ENCODE data around the gene TRHDE. TPM values are rescaled to one million over a fixed set of nuclear protein-coding genes. Genes with fewer than 3 reads are reported as not detected.
"Not testable (repeated sequence)": the region's sequence is repeated elsewhere in the genome, so short reads cannot be mapped to it uniquely, and the experiment has no call there.

TRHDE gene
- total and polyA plus RNA-seq, 2 donors (not counting 3 experiments of a cell fraction or from before 2014, with no cell fraction given) = not detected

- Histone ChIP-seq H4K20me1 (replicated peaks; ENCODE audit: control insufficient read depth, extremely low read depth, insufficient read depth, low read length) (no peaks in the 10 kb centered on the region), H3K9me1 (replicated peaks; ENCODE audit: control insufficient read depth, extremely low read depth, insufficient read depth, low read length) (no peaks in the 10 kb centered on the region), H3K9ac (replicated peaks; ENCODE audit: extremely low read depth, insufficient read depth, low read length) (no peak overlapping the region), H3K4me2 (ENCODE audit: insufficient read depth, low read length) (no peak overlapping the region), H2AFZ (ENCODE audit: low read depth, low read length) (no peak overlapping the region), H3K27ac (ENCODE audit: insufficient read depth, low read depth, low read length) (no peak overlapping the region), H3K9me3 (replicated peaks; ENCODE audit: control insufficient read depth, insufficient read depth, low read length) (peaks cover 3% of the 10 kb centered on the region), H3K36me3 (ENCODE audit: control insufficient read depth in 2 of 2, extremely low read depth in 1 of 2, insufficient read depth in 2 of 2, low read length in 2 of 2) (no peaks in the 10 kb centered on the region), H3K4me3 (replicated peaks in 1 of 3; ENCODE audit: insufficient read depth in 1 of 3, low read depth in 1 of 3, low read length in 3 of 3) (no peak overlapping the region), H3K79me2 (ENCODE audit: control insufficient read depth, insufficient read depth, low read length) (no peaks in the 10 kb centered on the region), H3K4me1 (ENCODE audit: control insufficient read depth, extremely low read depth, insufficient read depth, low read length) (no peaks in the 10 kb centered on the region), H3K27me3 (ENCODE audit: control insufficient read depth in 2 of 2, insufficient read depth in 2 of 2, low read length in 2 of 2) (no peaks in the 10 kb centered on the region)
- no peak for TF ChIP-seq POLR2AphosphoS5 (IDR thresholded peaks at IDR 0.05; ENCODE audit: insufficient read depth, low read depth, low read length)
- CTCF ChIA-PET = no interaction called here
- no TSS peak for BruUV-seq (replicated peaks)
- POLR2A ChIA-PET = no interaction called here
- intact Hi-C loops (cut with micrococcal nuclease) = no loop called here
- dilution Hi-C loops (cut with MboI; ENCODE audit: extremely low pct_ligation_motif_present, low sequenced_read_pairs) = no loop called here
- no peak for DNase-seq (ENCODE audit: low read depth, low spot score)
- FAIRE-seq = no peak
Measured at GRCh38 chr12:72694193-72694592, 422.0 kb downstream of the TRHDE start.

DNA sequence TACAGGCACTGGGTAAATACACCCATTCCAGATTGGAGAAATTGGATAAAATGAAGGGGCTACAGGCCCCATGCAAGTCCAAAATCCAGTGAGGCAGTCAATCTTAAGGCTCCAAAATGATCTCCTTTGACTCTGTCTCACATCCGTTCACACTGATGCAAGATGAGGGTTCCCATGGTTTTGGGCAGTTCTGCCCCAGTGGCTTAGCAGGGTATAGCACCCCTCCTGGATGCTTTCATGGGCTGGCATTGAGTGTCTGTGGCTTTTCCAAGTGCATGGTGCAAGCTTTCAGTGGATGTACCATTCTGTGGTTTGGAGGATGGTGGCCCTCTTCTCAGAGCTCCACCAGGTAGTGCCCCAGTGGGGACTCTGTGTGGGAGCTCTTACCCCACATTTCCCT lies 427.2 kb downstream of the TRHDE start:
- no peaks in the 10 kb centered on the region for H3K79me2 ChIP-seq (ENCODE audit: control insufficient read depth, insufficient read depth, low read length)
- H3K4me3 ChIP-seq (replicated peaks in 1 of 3; ENCODE audit: insufficient read depth in 1 of 3, low read depth in 1 of 3, low read length in 3 of 3) = no peak overlapping the region
- no peaks in the 10 kb centered on the region for H3K4me1 ChIP-seq (ENCODE audit: control insufficient read depth, extremely low read depth, insufficient read depth, low read length)
- H3K36me3 ChIP-seq (ENCODE audit: control insufficient read depth in 2 of 2, extremely low read depth in 1 of 2, insufficient read depth in 2 of 2, low read length in 2 of 2) = no peaks in the 10 kb centered on the region
- no peak for TF ChIP-seq POLR2A (IDR thresholded peaks at IDR 0.05; ENCODE audit: low read depth, low read length)
- TF ChIP-seq, protein P1, sequence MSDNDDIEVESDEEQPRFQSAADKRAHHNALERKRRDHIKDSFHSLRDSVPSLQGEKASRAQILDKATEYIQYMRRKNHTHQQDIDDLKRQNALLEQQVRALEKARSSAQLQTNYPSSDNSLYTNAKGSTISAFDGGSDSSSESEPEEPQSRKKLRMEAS (IDR thresholded peaks at IDR 0.05; ENCODE audit: insufficient read depth, insufficient read length) = no peak
- TF ChIP-seq CTCF (IDR thresholded peaks at IDR 0.05; ENCODE audit: extremely low read depth in 1 of 2, insufficient read depth in 1 of 2, low read depth in 1 of 2, low read length in 2 of 2) = no peak
- TF ChIP-seq MYC (IDR thresholded peaks at IDR 0.05; ENCODE audit: low read depth, low read length) = no peak
- no peak for TF ChIP-seq EZH2 (IDR thresholded peaks at IDR 0.05; ENCODE audit: borderline replicate concordance, low read depth, low read length, severe bottlenecking)
- no peak for TF ChIP-seq FOS (IDR thresholded peaks at IDR 0.05; ENCODE audit: borderline replicate concordance, insufficient read depth, low read length)
- TF ChIP-seq POLR2AphosphoS5 (IDR thresholded peaks at IDR 0.05; ENCODE audit: insufficient read depth, low read depth, low read length) = no peak
- no peak for TF ChIP-seq GATA2 (IDR thresholded peaks at IDR 0.05; ENCODE audit: insufficient read depth, insufficient read length, low read depth, low read length)
- H3K27ac ChIP-seq (ENCODE audit: insufficient read depth, low read depth, low read length) = no peak overlapping the region
- FAIRE-seq = no peak
- H4K20me1 ChIP-seq (replicated peaks; ENCODE audit: control insufficient read depth, extremely low read depth, insufficient read depth, low read length) = no peaks in the 10 kb centered on the region
- intact Hi-C loops (cut with micrococcal nuclease) = no loop called here
- CTCF ChIA-PET = no interaction called here
- BruUV-seq (replicated peaks) = no TSS peak
- H3K4me2 ChIP-seq (ENCODE audit: insufficient read depth, low read length) = no peak overlapping the region
- no peak for DNase-seq (ENCODE audit: low read depth, low spot score)
- no peak overlapping the region for H3K9ac ChIP-seq (replicated peaks; ENCODE audit: extremely low read depth, insufficient read depth, low read length)
- no peaks in the 10 kb centered on the region for H3K9me1 ChIP-seq (replicated peaks; ENCODE audit: control insufficient read depth, extremely low read depth, insufficient read depth, low read length)
- POLR2A ChIA-PET = no interaction called here
- dilution Hi-C loops (cut with MboI; ENCODE audit: extremely low pct_ligation_motif_present, low sequenced_read_pairs) = no loop called here
- no peaks in the 10 kb centered on the region for H3K27me3 ChIP-seq (ENCODE audit: control insufficient read depth in 2 of 2, insufficient read depth in 2 of 2, low read length in 2 of 2)
- no peak overlapping the region for H2AFZ ChIP-seq (ENCODE audit: low read depth, low read length)
- H3K9me3 ChIP-seq (replicated peaks; ENCODE audit: control insufficient read depth, insufficient read depth, low read length) = peaks cover 3% of the 10 kb centered on the region

- FAIRE-seq = not testable (repeated sequence)
Measured at GRCh38 chr12:72712025-72712424, 439.9 kb downstream of the TRHDE start.

More at GRCh38 chr12:72712025-72712424, 439.9 kb downstream of the TRHDE start:
- H3K9me1 ChIP-seq (replicated peaks; ENCODE audit: control insufficient read depth, extremely low read depth, insufficient read depth, low read length); intact Hi-C loops (cut with micrococcal nuclease); H3K79me2 ChIP-seq (ENCODE audit: control insufficient read depth, insufficient read depth, low read length); CTCF ChIA-PET; H3K9me3 ChIP-seq (replicated peaks; ENCODE audit: control insufficient read depth, insufficient read depth, low read length); BruUV-seq (replicated peaks); H3K4me3 ChIP-seq (replicated peaks in 1 of 3; ENCODE audit: insufficient read depth in 1 of 3, low read depth in 1 of 3, low read length in 3 of 3); POLR2A ChIA-PET; H3K27ac ChIP-seq (ENCODE audit: insufficient read depth, low read depth, low read length); H3K9ac ChIP-seq (replicated peaks; ENCODE audit: extremely low read depth, insufficient read depth, low read length); dilution Hi-C loops (cut with MboI; ENCODE audit: extremely low pct_ligation_motif_present, low sequenced_read_pairs); H3K27me3 ChIP-seq (ENCODE audit: control insufficient read depth in 2 of 2, insufficient read depth in 2 of 2, low read length in 2 of 2); DNase-seq (ENCODE audit: low read depth, low spot score); H4K20me1 ChIP-seq (replicated peaks; ENCODE audit: control insufficient read depth, extremely low read depth, insufficient read depth, low read length); H2AFZ ChIP-seq (ENCODE audit: low read depth, low read length); H3K4me1 ChIP-seq (ENCODE audit: control insufficient read depth, extremely low read depth, insufficient read depth, low read length); H3K4me2 ChIP-seq (ENCODE audit: insufficient read depth, low read length); H3K36me3 ChIP-seq (ENCODE audit: control insufficient read depth in 2 of 2, extremely low read depth in 1 of 2, insufficient read depth in 2 of 2, low read length in 2 of 2): not testable (repeated sequence)
